HG02870 (cell line): ENCODE data around the gene ELP4.
"Not testable (repeated sequence)": the region's sequence is repeated elsewhere in the genome, so short reads cannot be mapped to it uniquely, and the experiment has no call there.

Source experiments
- ATAC-seq: cut with Tn5 transposase; IDR thresholded peaks from one replicate; pipeline ENCODE4 v1.9.1; 2021; ENCODE audit warnings: mild to moderate bottlenecking, moderate library complexity; ENCODE audit not compliant: unreplicated experiment

Gene ELP4, protein sequence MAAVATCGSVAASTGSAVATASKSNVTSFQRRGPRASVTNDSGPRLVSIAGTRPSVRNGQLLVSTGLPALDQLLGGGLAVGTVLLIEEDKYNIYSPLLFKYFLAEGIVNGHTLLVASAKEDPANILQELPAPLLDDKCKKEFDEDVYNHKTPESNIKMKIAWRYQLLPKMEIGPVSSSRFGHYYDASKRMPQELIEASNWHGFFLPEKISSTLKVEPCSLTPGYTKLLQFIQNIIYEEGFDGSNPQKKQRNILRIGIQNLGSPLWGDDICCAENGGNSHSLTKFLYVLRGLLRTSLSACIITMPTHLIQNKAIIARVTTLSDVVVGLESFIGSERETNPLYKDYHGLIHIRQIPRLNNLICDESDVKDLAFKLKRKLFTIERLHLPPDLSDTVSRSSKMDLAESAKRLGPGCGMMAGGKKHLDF

DNA sequence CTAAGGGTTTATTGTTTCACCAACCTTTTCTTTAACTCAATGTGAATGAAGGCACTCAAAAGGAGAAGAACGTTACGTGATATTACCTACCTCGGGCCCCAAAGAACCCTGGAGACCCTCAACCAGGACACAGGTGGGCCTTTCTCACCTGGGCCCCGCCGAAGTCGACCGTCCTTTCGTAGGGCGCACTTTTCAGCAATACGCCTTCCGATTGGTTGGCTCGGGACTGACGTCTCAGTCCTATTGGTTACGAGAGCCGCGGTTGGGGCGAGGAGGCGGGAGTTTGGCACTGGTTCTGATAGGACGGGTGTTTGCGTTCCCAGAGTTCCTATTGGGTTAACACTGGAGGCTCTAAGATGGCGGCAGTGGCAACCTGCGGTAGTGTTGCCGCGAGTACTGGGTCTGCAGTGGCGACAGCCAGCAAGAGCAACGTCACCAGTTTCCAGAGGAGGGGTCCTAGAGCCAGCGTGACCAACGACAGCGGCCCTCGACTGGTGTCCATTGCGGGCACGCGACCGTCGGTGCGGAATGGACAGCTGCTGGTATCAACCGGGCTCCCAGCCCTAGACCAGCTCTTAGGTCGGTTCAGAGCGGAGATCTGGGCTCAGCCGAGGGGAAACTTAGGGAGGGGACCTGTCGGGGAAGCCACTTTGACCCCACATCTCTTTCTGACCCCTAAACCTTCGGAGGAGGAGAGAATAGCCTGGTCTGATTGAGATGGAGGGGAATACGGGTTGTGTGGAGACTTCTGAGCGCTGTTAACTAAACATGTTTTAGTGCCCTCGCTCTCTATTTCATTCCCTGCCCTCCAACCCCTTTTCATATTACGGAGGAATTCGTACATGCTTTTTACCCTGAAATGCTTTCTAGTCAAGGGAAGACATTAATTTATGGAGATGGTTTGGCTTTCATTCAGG is at the start of gene ELP4, which contains the start of gene IMMP1L:
TSS of gene ELP4 (plus strand) at position 339 of the 917 bp plus-strand sequence. CDS start at position 357, 18 bp downstream.
TSS of gene IMMP1L (minus strand) at position 194 of the 917 bp plus-strand sequence. CDS start 46,346 bp downstream, outside the sequence.
- ATAC-seq: peak; percentile 100

DNA sequence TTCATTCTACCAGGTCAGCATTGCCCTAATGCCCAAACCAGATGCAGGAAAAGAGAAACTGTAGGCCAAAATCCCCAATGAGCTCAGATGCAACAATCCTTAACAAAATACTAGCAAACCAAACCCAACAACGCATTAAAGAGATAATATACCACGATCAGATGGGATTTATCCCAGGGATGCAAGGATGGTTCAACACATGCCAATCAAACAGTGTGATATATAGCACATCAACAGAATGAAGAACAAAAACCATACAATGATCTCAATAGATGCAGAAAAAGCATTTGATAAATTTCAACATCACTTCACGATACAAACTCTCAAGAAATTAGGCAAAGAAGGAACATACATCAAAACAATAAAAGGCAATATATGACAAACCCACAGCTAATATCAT is 45.1 kb upstream of the ELP4 start:
- no peak for ATAC-seq

DNA sequence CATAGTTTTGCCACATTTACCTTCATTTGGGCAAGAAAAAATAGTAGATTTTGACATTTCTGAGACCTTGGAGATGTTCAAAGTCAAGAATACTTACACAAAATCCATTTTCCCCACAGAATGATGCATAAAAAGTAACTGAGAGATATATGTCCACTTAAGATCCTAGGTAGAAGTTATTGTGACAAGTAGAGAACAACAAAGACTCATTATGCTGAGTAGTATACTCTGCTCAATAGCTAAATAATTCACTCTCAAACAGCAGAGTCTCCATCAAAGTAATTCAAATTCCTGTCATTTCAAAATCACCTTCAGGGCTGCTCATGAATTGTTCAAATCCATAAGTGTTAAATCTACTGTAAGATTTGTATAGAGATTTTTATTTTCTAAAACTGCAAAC is 35.5 kb upstream of the ELP4 start:
- ATAC-seq: no peak

DNA sequence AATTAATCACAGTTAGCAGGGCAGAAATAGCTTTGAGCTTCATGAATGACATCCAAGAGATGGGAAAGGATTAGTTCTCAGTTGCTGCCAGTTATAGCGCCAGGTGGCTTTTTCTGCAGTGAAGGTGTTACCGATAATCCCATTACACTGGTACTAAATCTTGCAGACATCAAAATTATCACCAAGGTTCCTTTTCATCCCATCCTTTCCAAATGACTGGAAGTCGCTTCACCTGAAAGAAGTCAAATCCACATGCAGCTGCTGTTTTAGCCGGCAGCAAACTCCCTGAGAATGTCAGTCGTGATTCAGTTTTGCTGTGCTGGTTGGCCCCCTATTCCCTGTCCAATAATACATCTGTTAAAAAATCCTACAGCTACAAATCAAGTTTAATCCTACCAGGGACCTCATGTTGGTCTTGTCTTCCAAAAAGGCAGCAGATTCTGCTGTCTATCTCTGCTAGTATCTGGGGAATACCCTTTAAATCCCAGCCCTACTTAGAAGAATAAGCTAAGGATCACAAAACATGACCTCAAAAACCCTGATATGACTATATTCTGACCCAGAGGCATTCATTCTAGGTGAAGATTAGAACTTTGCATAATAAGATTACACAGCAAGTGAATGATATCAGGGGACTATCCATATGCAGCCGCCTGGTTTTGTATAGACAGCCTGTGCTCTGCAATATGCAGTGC is 31.9 kb upstream of the ELP4 start:
- ATAC-seq: no peak

DNA sequence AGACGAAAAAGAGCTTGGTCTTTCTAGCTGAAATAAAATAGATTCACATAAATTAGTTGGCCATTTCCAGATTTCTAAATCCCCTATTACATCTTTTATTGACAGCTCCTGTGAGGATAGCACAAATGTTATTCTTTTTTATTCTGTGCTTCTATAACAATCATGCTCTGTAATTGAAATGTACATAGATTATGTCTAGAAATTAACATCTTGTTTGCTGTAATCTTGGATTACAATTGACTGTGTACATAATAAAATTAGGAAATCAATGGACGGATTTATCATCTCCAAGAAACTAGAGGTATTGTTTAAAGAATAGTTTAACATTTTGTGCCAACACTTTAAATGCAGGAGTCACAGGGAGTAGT is 31.4 kb upstream of the ELP4 start:
- ATAC-seq: no peak

DNA sequence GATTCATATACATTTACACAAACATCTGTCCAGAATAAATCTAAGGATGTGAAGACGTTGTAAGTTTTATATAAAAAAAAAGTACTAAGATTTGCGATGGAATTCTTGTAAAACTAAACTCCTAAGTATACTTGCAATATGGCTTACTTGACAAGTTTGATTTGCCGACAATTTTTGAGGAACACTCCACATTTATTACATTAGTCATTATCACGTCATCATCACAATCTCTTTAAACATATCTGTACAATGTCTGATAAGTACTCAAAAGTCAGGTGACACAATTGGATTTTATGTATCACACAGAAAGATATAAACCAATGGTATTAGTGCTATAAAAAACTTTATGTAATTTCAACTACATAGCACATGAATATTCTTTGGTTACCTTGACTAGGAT is 30.5 kb upstream of the ELP4 start:
- no peak for ATAC-seq

DNA sequence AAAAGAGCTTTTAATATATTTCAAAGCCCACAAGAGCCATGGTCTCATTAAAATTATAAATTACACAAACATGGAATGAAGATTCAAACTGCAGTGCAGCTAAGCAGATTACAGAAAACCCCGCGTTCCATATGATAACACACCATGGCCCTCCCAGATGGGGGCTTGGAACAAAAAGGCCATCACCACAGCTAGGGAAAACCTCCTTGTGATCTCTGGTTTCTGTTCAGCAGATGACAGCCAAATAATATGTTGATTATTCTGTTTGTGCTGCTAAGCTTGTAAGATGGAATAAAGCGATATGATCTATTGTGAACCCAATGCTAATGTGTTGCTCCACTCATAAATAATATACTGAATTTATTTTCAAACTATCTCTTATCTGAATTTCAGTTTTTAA is 28.6 kb upstream of the ELP4 start:
- ATAC-seq: no peak

DNA sequence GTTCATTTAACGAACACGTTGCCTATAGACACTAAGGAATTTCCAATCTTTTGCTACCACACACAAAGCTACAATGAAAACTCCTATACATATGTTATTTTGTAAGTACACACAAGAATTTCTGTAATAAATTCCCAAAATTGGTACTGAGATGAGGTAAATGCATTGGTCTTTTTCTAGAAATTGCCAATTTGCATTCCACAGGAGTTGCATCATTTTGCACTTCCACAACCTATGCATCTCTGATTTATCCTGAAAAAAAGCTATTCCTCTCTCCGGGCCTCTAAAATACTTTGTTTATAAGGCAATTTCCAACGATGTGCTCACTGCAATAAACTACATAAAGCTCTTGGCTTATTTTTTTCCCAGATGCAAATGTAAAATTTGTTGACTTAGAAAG is 25.1 kb upstream of the ELP4 start:
- ATAC-seq: no peak

DNA sequence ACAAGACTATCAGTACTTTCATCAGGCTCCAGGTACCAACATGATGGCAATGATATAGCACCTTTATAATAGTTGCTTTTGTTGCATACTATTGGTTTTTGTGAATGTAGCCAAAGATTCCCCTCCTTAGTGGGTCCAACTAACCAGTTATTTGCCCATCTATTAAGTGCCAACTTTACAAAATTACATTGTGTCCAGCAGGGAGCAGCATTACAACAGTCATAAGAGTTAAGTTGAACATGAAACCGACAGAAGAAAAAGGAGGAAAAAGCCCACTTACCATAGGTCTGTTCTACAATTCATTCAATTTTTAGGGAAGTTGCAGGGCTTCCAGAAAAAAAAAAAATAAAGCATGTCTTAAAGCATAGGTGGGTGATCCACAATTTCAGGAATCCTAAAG is 21.7 kb upstream of the ELP4 start:
- no peak for ATAC-seq

DNA sequence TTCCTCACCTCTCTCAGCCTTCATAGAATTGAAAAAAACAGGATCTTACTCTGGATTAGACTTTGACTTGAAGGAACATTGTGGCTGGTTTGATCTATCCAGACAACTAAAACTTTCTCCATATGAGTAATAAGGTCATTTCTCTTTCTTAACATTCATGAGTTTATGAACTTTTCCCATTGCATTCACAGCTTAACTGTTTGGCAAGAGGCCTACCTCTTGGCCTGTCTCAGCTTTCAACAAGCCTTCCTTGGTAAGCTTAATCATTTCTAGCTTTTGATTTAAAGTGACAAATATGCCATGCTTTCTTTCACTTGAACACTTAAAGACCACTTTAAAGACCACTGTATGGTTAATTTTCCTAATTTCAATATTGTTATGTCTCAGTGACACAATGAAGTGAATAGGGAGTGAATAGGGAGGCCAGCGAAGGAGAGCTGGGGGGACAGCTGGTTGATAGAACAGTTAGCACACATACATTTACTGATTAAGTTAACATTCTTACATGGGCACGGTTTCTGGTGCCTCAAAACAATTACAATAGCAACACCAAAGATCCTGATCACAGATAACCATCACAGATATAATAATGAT is 17.1 kb upstream of the ELP4 start:
- no peak for ATAC-seq

DNA sequence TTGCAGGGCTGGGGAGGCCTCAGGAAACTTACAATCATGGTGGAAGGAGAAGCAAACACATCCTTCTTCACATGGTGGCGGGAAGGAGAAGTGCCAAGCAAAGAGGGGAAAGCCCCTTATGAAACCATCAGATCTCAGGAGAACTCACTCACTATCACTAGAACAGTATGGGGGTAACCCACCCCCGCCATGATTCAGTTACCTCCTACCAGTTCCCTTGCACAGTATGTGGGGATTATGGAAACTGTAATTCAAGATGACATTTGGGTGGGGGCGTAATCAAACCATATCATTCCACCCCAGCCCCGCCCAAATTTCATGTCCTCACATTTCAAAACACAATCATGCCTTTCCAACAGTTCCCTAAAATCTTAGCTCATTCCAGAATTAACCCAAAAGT is 16.3 kb upstream of the ELP4 start:
- no peak for ATAC-seq

DNA sequence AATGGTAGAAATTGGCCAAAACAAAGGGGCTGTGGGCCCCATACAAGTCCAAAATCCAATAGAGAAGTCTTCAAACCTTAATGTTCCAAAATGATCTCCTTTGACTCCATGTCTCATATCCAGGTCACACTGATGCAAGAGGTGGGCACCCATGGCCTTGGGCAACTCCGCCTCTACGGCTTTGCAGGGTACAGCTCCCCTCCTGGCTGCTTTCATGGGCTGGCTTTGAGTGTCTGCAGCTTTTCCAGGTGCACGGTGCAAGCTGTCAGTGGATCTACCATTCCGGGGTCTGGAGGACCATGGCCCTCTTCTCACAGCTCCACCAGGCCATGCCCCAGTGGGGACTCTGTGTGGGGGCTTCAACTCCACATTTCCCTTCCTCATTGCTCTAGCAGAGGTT is 15.8 kb upstream of the ELP4 start:
- not testable (repeated sequence) for ATAC-seq

DNA sequence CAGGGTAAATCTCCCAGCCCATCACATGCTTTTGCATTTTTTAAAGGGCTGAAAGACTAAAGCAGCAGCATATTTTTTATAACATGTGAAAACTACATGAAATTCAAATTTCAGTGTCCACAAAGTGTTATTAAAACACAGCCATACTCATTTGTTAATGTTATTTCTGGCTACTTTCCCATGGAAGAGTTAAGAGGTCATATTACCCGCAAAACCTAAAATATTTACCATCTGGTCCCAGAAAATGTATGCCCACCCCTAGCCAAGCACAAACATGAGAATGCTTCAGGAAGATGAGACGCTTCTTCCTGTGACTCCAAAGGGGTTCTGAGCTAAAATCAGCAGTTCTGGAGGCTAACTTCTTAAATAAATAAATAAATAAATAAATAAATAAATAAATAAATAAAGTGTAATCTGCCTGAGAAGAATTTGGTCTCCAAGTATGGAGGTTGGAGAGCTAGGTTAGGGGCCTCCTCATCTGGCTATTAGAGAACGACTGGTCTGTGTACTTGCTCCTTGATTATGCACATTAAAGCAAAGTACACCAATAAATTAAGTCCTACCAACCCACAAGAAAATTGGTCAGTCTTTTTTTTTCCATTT is 9.9 kb upstream of the ELP4 start:
- ATAC-seq: no peak

DNA sequence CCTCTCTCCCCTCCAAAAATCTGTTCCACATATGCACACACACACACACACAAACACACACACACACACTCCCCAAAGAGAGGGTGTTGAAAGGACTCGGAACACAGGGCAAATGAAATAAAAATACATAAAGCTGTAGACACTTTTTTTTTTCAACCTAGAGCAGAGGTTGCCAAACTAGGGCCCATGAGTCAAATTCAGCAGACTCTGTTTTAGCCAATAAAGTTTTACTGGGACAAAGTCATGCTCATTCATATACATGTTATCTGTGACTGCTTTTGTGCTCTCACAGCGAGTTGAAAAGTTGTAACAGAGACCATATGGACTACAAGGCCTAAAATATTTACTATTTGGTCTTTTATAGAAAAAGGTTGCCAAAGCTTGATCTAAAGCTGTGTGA is 9.0 kb upstream of the ELP4 start:
- no peak for ATAC-seq

DNA sequence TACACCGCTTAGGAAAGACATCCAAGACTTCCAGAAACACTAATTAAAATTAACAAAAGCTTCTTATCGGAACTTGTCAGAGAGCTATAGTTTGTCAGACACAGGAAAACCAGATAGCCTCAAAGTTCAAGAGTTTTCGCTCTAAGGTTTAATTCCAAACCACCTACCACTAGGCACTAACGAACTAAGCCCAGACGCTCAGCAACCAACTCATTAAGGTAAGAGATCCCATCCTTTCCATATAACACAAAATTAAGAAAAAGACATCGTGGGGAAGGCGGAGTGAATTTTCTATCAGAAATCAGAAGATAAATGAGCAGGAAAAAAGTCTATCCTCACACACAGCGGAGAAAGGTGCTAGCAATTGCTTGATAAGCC is 527 bp upstream of the ELP4 start:
- peak; percentile 9 for ATAC-seq

DNA sequence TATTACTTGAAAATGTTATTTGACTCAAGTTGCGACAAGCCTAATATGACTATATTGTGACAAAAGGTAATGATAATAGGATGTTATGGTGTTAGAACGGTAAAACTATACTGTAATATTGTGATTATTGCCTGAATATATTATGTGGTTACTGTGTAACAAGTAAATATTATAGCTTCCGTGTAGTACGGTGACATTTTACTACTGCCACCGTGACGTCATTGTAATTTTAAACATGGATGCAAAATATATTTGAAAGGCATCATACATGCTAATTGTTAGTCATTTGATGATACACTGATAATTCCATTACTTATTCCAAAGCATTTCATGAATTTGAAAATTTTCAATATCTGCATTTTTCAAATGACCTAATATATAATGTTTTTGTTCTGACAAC is 2.5 kb downstream of the ELP4 start:
- ATAC-seq: no peak

DNA sequence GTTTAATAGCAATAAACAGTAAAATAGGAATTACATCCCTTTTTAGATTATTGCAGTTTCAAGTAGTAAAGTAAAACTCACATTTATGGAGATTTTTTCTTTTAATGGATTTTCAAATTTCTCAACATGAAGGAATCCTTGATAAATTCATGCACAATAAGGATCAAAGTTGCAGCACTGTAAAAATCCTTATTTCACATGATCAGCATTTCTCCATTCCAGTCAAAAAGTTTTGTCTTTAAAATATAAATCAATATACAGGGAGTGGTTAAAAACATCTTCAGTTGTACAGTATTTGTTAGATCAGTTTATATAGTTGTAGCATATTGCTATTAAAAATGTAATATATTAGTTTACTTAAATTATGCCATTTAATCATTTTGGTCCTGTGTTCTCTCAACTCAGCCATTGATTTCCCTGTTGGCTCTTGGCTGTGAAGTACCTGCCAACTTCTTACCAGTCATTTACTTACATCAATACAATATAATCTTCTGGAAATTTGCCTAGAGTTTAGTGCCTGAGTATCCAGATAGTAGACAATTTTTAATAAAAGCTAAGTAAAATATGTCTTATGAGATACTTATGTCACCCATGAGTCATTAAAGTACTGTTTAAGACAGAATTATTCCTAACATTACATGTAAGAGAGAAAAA is 12.1 kb downstream of the ELP4 start:
- ATAC-seq: no peak

DNA sequence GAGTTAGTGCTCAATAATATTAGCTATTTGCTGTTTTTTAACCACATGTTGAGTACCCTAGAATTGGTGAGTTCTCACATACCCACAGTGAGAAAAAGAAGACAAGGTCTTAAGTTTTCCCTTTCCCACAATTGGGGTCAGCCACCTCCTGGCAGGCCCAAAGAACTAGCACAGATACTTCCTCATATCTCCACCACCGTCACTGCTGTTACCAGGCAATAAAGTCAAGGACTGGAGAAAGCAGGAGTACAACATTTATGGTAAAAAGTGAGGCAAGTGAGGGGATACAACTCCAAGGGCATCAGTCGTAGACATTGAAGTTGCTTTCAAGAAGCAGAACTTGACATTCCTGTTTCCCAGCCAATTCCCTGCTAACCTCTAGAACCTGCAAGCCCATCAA is 19.6 kb downstream of the ELP4 start:
- ATAC-seq: no peak

DNA sequence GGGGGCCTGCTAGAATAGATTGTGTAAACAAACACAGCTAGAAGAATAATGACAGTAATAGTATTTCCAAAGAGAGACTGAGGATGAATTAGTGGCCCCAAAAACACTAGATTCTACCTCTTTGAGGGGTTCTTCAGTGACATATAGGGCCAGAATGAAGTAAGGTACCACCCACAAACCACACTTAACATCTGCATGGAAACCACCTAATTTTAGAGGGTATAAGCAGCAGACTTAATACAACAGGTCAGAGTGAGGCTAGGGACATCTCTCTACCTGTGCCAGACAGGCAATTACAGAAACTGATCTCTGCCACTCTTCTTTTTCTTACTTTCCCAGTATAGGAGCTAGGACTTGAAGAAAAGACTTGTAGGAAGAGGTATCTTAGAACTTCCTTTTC is 20.1 kb downstream of the ELP4 start:
- peak; percentile 70 for ATAC-seq

DNA sequence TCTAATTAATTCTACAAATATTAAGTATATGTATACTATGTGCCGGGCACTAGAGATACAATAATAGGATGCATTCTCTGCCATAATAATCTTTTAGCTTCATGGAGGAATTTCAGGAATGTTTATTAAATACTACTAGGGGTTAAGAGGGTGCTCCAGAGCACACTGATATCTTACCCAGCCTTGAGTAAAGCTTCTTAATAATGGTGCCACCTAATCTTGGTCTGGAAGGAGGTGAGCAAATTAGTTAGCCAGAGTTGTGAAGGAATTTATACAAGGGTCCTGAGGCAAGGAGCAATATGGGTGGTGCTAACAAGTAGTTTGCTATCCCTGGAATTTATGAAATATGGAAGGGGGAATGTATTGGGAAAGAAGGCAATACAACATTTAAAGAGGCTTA is 21.7 kb downstream of the ELP4 start:
- no peak for ATAC-seq
